ENCODE data around the gene CAMKK1. TPM values are rescaled to one million over a fixed set of nuclear protein-coding genes. Genes with fewer than 3 reads are reported as not detected.
A peak's percentile ranks its signal among the peaks of the same experiment; 100 is the strongest.

The CAMKK1 gene
- total RNA-seq, 1 donor from 2014 or later: 3.8 TPM

DNA sequence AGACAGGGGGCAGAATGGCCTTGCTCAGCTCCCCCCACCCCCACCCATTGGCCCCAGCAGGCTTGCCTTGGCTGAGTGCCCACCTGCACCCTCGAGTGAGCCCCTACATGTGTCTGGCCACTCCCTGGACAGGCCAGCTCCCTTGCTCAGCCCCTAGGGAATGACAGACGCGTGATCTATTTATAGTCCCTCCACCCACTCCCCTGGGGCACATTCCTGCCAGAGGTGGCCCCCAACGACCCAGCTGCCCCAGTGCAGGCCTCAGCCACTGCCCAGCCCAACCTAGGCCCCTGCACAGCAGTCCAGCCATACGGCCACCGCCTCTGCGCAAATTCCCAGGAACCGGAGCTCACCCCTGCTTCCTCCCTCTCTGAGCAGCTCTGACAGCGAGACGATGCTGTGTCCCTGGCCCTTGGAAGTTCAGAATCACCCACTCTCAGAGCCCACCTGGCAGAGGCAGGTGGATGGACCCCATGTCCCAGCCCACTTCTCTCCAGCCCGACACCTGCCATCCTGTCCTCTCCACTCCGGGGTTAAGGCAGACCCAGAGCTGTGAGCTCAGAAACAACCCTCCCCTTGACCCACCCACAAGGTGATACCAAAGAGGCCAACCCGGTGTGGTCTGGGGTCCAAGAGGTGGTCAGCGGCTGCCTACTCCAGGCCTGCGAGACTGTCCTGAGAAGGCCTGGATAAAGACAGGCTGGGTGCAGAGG lies 34.9 kb upstream of the CAMKK1 start:
- H3K9me3 Mint-ChIP-seq (ENCODE audit: unreplicated experiment): no peaks in the 10 kb centered on the region

DNA sequence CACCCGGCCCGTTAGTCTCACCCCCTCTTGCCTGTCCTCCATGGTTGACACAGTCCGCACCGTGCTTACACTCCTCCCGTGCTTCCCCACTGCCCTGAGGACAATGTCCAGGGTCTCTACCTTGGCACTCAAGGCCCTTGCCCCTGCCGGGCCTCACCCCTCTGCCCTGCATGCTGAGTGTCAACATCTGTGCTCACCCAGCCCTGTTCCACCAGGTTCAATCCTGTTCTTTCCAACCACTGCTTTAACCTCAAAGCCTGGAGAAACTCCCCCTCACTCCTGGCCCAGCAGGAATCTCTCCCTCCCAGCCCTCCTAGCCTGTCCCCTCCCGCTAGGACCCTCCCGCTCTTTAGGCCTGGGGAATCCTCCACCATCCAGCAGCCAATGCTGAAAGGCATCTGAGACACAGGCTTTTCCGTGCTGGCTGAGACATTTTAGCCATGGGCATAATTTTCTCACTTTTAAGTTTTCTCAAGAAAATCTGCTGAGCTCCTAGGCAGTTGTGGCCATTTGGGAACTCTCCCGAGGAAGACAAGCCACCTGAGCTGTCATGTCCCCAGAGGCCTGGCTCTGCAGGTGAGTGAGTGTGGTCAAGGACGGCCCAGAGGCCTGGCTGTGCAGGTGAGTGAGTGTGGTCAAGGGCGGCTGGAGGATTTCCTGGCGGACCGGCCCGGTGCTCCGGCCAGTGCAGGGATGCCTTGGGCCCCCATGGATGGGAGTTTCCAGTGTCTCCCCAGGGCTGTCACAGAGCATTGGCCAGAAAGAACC lies 34.2 kb upstream of the CAMKK1 start:
- Histone ChIP-seq H3K36me3 (ENCODE audit: insufficient read depth, low read length) (no peaks in the 10 kb centered on the region), H4K20me1 (ENCODE audit: insufficient read depth, low read length) (no peaks in the 10 kb centered on the region), H3K4me3 (ENCODE audit: insufficient read depth, low read depth, low read length) (no peak overlapping the region), H3K4me1 (ENCODE audit: insufficient read depth, low read length) (peaks cover 2% of the 10 kb centered on the region), H3K4me2 (ENCODE audit: low read length) (no peak overlapping the region), H2AFZ (ENCODE audit: low read depth, low read length) (no peak overlapping the region), H3K27me3 (ENCODE audit: insufficient read depth, low read length) (peaks cover 3% of the 10 kb centered on the region), H3K9ac (ENCODE audit: low read length) (no peak overlapping the region), H3K79me2 (ENCODE audit: insufficient read depth, low read length) (no peaks in the 10 kb centered on the region), H3K9me3 (ENCODE audit: insufficient read depth, low read depth, low read length) (no peaks in the 10 kb centered on the region), H3K27ac (ENCODE audit: low read depth, low read length) (no peak overlapping the region)
- H3K9me3 Mint-ChIP-seq (ENCODE audit: unreplicated experiment): no peaks in the 10 kb centered on the region
- FAIRE-seq (no peak), DNase-seq (ENCODE audit: low read depth) (no peak)
- H3K36me3 Mint-ChIP-seq (ENCODE audit: low read depth, unreplicated experiment): no peaks in the 10 kb centered on the region
- peaks cover 19% of the 10 kb centered on the region for H3K27me3 Mint-ChIP-seq (ENCODE audit: low read depth, unreplicated experiment)
- H3K27ac Mint-ChIP-seq (ENCODE audit: unreplicated experiment): peak overlapping the region; percentile 48
- peaks cover 10% of the 10 kb centered on the region for H3K4me1 Mint-ChIP-seq (ENCODE audit: low read depth, unreplicated experiment)
- no peak overlapping the region for H3K4me3 Mint-ChIP-seq (ENCODE audit: unreplicated experiment)
- no peak for TF ChIP-seq EZH2 (IDR thresholded peaks at IDR 0.05; ENCODE audit: insufficient read depth, low read length)
- TF ChIP-seq, protein P1, sequence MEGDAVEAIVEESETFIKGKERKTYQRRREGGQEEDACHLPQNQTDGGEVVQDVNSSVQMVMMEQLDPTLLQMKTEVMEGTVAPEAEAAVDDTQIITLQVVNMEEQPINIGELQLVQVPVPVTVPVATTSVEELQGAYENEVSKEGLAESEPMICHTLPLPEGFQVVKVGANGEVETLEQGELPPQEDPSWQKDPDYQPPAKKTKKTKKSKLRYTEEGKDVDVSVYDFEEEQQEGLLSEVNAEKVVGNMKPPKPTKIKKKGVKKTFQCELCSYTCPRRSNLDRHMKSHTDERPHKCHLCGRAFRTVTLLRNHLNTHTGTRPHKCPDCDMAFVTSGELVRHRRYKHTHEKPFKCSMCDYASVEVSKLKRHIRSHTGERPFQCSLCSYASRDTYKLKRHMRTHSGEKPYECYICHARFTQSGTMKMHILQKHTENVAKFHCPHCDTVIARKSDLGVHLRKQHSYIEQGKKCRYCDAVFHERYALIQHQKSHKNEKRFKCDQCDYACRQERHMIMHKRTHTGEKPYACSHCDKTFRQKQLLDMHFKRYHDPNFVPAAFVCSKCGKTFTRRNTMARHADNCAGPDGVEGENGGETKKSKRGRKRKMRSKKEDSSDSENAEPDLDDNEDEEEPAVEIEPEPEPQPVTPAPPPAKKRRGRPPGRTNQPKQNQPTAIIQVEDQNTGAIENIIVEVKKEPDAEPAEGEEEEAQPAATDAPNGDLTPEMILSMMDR (IDR thresholded peaks at IDR 0.05; ENCODE audit: insufficient read depth, low read depth, low read length): no peak

More for the DNA sequence above, 34.9 kb upstream of the CAMKK1 start:
- TF ChIP-seq EZH2 (IDR thresholded peaks at IDR 0.05; ENCODE audit: insufficient read depth, low read length): no peak
- TF ChIP-seq, protein P1 (IDR thresholded peaks at IDR 0.05; ENCODE audit: insufficient read depth, low read depth, low read length): no peak
- Mint-ChIP-seq H3K27ac (ENCODE audit: unreplicated experiment) (peak overlapping the region; percentile 12), H3K4me1 (ENCODE audit: low read depth, unreplicated experiment) (peaks cover 10% of the 10 kb centered on the region), H3K27me3 (ENCODE audit: low read depth, unreplicated experiment) (peaks cover 18% of the 10 kb centered on the region), H3K36me3 (ENCODE audit: low read depth, unreplicated experiment) (no peaks in the 10 kb centered on the region), H3K4me3 (ENCODE audit: unreplicated experiment) (no peak overlapping the region)
- Histone ChIP-seq H3K79me2 (ENCODE audit: insufficient read depth, low read length) (no peaks in the 10 kb centered on the region), H2AFZ (ENCODE audit: low read depth, low read length) (no peak overlapping the region), H3K27me3 (ENCODE audit: insufficient read depth, low read length) (peaks cover 3% of the 10 kb centered on the region), H3K4me1 (ENCODE audit: insufficient read depth, low read length) (peaks cover 2% of the 10 kb centered on the region), H3K27ac (ENCODE audit: low read depth, low read length) (no peak overlapping the region), H3K9me3 (ENCODE audit: insufficient read depth, low read depth, low read length) (no peaks in the 10 kb centered on the region), H3K36me3 (ENCODE audit: insufficient read depth, low read length) (no peaks in the 10 kb centered on the region), H4K20me1 (ENCODE audit: insufficient read depth, low read length) (no peaks in the 10 kb centered on the region), H3K4me3 (ENCODE audit: insufficient read depth, low read depth, low read length) (no peak overlapping the region), H3K9ac (ENCODE audit: low read length) (no peak overlapping the region), H3K4me2 (ENCODE audit: low read length) (no peak overlapping the region)
- no peak for FAIRE-seq
- DNase-seq (ENCODE audit: low read depth): no peak

Measured in astrocyte (in vitro differentiated cells and primary cell).